ENCODE results near the gene TPR. TPM values are rescaled to one million over a fixed set of nuclear protein-coding genes. Genes with fewer than 3 reads are reported as not detected.

TPR gene
- total RNA-seq, 1 experiment from 2014 or later = 61.8 TPM

DNA sequence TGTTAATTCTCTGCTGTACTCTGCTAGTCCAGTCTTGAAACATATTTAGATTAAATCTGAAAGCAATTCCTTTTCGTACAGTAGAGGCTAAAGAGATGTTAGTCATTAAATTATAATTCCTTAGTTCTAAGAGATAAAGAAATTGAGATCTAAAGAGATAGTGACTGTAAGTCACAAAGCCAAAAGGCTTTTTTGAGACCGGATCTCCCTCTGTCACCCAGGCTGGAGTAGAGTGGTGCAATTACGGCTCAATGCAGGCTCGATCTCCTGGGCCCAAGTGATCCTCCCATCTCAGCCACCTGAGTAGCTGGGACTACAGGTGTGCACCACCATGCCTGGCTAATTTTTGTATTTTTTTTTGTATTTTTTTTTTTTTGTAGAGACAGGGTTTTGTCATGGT lies 64.7 kb downstream of the TPR start:
- H3K36me3 ChIP-seq = peaks cover 34% of the 10 kb centered on the region
- H3K27ac ChIP-seq = no peak overlapping the region
- H3K4me3 ChIP-seq = no peak overlapping the region
- no peak for DNase-seq (ENCODE audit: low read depth in 1 of 2, low spot score in 2 of 2)
- no peaks in the 10 kb centered on the region for H3K9me3 ChIP-seq (replicated peaks)
- no peaks in the 10 kb centered on the region for H3K27me3 ChIP-seq (replicated peaks)
- H3K4me1 ChIP-seq (replicated peaks) = no peaks in the 10 kb centered on the region

DNA sequence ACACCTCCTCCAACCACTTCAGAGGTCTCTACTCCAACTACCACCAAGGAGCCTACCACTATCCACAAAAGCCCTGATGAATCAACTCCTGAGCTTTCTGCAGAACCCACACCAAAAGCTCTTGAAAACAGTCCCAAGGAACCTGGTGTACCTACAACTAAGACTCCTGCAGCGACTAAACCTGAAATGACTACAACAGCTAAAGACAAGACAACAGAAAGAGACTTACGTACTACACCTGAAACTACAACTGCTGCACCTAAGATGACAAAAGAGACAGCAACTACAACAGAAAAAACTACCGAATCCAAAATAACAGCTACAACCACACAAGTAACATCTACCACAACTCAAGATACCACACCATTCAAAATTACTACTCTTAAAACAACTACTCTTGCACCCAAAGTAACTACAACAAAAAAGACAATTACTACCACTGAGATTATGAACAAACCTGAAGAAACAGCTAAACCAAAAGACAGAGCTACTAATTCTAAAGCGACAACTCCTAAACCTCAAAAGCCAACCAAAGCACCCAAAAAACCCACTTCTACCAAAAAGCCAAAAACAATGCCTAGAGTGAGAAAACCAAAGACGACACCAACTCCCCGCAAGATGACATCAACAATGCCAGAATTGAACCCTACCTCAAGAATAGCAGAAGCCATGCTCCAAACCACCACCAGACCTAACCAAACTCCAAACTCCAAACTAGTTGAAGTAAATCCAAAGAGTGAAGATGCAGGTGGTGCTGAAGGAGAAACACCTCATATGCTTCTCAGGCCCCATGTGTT lies 66.6 kb downstream of the TPR start:
- Histone ChIP-seq H3K4me1 (replicated peaks) (no peaks in the 10 kb centered on the region), H3K27me3 (replicated peaks) (no peaks in the 10 kb centered on the region), H3K27ac (no peak overlapping the region), H3K4me3 (no peak overlapping the region), H3K36me3 (peaks cover 23% of the 10 kb centered on the region), H3K9me3 (replicated peaks) (no peaks in the 10 kb centered on the region)
- DNase-seq (ENCODE audit: low read depth in 1 of 2, low spot score in 2 of 2) = no peak

DNA sequence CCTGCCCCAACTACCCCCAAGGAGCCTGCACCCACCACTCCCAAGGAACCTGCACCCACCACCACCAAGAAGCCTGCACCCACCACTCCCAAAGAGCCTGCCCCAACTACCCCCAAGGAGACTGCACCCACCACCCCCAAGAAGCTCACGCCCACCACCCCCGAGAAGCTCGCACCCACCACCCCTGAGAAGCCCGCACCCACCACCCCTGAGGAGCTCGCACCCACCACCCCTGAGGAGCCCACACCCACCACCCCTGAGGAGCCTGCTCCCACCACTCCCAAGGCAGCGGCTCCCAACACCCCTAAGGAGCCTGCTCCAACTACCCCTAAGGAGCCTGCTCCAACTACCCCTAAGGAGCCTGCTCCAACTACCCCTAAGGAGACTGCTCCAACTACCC lies 67.6 kb downstream of the TPR start:
- H3K4me3 ChIP-seq = no peak overlapping the region
- H3K36me3 ChIP-seq = peaks cover 13% of the 10 kb centered on the region
- no peaks in the 10 kb centered on the region for H3K9me3 ChIP-seq (replicated peaks)
- H3K27ac ChIP-seq = no peak overlapping the region
- DNase-seq (ENCODE audit: low read depth in 1 of 2, low spot score in 2 of 2) = no peak
- no peaks in the 10 kb centered on the region for H3K27me3 ChIP-seq (replicated peaks)
- H3K4me1 ChIP-seq (replicated peaks) = no peaks in the 10 kb centered on the region

DNA sequence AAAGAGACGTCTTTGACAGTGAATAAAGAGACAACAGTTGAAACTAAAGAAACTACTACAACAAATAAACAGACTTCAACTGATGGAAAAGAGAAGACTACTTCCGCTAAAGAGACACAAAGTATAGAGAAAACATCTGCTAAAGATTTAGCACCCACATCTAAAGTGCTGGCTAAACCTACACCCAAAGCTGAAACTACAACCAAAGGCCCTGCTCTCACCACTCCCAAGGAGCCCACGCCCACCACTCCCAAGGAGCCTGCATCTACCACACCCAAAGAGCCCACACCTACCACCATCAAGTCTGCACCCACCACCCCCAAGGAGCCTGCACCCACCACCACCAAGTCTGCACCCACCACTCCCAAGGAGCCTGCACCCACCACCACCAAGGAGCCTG lies 68.5 kb downstream of the TPR start:
- H3K4me3 ChIP-seq = no peak overlapping the region
- no peaks in the 10 kb centered on the region for H3K9me3 ChIP-seq (replicated peaks)
- no peaks in the 10 kb centered on the region for H3K27me3 ChIP-seq (replicated peaks)
- H3K36me3 ChIP-seq = peaks cover 7% of the 10 kb centered on the region
- H3K4me1 ChIP-seq (replicated peaks) = no peaks in the 10 kb centered on the region
- no peak for DNase-seq (ENCODE audit: low read depth in 1 of 2, low spot score in 2 of 2)
- no peak overlapping the region for H3K27ac ChIP-seq

DNA sequence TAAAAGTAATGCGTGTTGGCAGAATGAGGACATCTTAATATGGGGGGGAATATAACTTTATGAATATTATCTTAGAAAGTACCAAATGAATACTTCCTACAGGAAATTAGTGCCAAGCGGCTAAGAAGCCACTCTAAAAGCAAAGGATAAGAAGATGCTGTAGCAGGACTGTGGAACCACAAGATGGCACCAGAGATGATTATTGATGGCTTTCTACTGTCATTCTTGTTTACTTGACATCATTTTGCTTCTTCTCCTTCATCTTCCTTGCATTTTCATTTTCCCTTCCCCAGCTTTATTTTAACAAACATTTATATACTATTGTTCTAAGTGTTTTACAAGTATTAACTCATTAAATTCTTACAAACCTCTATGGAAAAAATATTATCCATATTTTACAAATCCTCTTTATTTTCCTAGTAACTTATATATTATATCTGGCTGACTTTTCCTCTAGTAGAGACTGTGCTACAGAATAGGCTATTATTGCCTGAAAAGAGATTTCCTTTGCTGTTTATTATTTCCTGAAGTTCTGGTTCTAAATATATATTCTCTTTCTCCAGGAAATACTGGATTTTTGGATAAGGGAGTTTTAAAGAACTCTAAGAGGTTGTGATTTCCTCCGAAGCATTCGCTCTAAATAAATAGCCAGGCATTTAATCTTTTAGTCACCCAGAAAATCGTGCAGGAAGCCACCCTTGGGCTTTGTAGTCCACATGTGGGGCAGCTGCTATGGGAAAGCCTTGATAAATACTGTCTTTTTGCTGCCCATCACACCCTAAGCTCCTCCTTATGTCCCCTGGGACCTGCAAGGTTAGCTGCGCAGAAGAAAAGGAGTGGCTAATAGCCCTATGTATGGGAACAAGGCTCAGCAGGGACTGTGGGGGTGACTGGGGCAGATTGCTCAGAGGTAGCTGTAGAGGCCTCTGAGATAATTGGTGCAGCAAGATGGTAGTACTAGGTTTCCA lies 69.8 kb downstream of the TPR start:
- Histone ChIP-seq H3K4me3 (no peak overlapping the region), H3K9me3 (replicated peaks) (no peaks in the 10 kb centered on the region), H3K27me3 (replicated peaks) (no peaks in the 10 kb centered on the region), H3K36me3 (no peaks in the 10 kb centered on the region), H3K4me1 (replicated peaks) (no peaks in the 10 kb centered on the region), H3K27ac (no peak overlapping the region)
- no peak for DNase-seq (ENCODE audit: low read depth in 1 of 2, low spot score in 2 of 2)

DNA sequence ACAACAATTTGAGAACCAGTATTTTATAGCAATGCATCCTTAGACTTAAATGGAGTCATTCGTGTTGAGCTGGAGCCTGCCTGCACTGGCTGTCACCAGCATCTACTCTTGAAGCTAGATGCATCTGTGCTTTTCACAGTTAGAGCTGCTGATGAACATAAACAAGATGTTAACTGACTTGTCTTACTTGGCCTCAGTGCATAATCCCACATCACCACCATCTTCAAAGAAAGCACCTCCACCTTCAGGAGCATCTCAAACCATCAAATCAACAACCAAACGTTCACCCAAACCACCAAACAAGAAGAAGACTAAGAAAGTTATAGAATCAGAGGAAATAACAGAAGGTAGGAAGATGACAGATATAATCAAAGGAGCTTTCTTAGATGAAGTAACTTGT lies 71.1 kb downstream of the TPR start:
- H3K9me3 ChIP-seq (replicated peaks) = no peaks in the 10 kb centered on the region
- no peaks in the 10 kb centered on the region for H3K4me1 ChIP-seq (replicated peaks)
- no peak overlapping the region for H3K27ac ChIP-seq

DNA sequence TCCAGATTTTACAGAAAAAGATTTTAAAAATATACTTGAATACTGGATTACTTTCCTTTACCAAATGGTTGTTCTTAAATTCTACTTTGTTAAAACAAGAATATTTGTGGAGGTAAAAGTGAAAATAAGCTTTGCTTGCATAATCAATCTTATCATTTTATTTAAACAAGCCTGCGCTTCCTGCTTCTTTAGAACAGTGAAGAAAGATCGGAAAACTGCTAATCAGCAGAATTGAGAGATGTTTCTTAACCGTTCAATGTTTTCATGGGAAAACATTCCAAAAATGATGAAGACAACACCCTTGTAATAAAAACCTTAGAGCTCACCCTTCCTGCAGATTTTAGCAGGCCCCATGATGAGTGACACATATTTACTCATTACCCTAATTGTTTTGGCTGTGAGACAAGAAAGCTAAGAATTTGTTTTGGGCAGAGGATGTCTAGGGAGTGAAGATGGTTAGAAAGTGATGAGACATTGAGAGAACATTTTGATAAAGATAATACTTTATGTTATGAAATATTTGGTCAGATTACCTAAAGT lies 72.6 kb downstream of the TPR start:
- Histone ChIP-seq H3K27ac (no peak overlapping the region), H3K27me3 (replicated peaks) (no peaks in the 10 kb centered on the region), H3K9me3 (replicated peaks) (no peaks in the 10 kb centered on the region), H3K4me1 (replicated peaks) (no peaks in the 10 kb centered on the region), H3K36me3 (no peaks in the 10 kb centered on the region), H3K4me3 (no peak overlapping the region)
- no peak for DNase-seq (ENCODE audit: low read depth in 1 of 2, low spot score in 2 of 2)

More for the DNA sequence above, 71.1 kb downstream of the TPR start:
- Histone ChIP-seq H3K4me3 (no peak overlapping the region), H3K27me3 (replicated peaks) (no peaks in the 10 kb centered on the region), H3K36me3 (no peaks in the 10 kb centered on the region)
- no peak for DNase-seq (ENCODE audit: low read depth in 1 of 2, low spot score in 2 of 2)

DNA sequence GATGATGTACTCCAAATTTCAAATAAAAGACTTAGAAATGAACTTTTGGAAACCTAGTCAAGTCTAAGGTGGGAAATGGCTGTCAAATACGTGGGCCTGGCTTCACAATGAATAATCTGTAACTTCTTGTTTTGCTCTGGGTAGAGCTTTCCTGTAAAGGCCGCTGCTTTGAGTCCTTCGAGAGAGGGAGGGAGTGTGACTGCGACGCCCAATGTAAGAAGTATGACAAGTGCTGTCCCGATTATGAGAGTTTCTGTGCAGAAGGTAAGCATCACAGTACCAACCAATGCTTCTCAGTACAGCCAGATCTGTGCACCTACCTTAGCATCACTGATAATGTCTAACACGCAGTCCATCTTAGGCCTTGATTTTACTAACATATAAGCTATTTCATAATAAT lies 73.6 kb downstream of the TPR start:
- Histone ChIP-seq H3K9me3 (replicated peaks) (no peaks in the 10 kb centered on the region), H3K4me3 (no peak overlapping the region), H3K36me3 (no peaks in the 10 kb centered on the region), H3K27me3 (replicated peaks) (no peaks in the 10 kb centered on the region), H3K27ac (no peak overlapping the region), H3K4me1 (replicated peaks) (no peaks in the 10 kb centered on the region)
- no peak for DNase-seq (ENCODE audit: low read depth in 1 of 2, low spot score in 2 of 2)

DNA sequence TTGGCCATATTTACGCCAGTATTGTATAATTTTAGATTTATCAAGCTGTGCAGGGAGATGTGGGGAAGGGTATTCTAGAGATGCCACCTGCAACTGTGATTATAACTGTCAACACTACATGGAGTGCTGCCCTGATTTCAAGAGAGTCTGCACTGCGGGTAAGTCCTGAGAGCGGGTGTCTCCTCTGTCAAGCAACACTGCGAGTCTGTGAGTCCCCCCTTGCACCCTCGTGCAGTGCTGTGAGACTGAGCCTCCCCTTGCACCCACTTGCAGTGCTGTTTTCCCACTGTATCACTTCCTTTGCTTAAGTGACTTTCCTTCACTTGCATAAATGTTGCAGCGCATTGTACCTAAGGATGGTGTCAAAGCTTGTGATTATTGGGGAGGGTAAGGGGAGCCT lies 75.0 kb downstream of the TPR start:
- H3K4me3 ChIP-seq = no peak overlapping the region
- no peaks in the 10 kb centered on the region for H3K9me3 ChIP-seq (replicated peaks)
- DNase-seq (ENCODE audit: low read depth in 1 of 2, low spot score in 2 of 2) = no peak
- H3K27me3 ChIP-seq (replicated peaks) = no peaks in the 10 kb centered on the region
- no peaks in the 10 kb centered on the region for H3K4me1 ChIP-seq (replicated peaks)
- H3K27ac ChIP-seq = no peak overlapping the region
- no peaks in the 10 kb centered on the region for H3K36me3 ChIP-seq

DNA sequence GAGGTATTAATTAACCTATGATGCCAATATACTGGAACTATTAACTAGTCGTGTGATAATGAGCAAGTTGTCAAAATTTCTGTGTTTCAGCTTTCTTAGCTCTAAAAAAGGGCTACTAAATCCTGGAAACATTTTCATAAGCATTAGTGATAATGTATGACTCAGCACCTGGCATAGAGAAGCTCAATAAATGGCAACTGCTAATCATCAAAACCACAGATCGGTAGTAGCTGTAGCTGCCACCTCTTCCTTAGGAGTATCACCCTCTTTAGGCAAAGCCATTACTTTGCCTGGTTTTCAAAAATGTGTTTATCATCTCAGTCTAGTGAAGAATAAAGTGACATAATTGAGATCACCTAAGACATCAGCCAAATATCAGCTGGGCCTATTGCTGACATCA lies 75.5 kb downstream of the TPR start:
- Histone ChIP-seq H3K36me3 (no peaks in the 10 kb centered on the region), H3K4me1 (replicated peaks) (no peaks in the 10 kb centered on the region), H3K4me3 (no peak overlapping the region), H3K9me3 (replicated peaks) (no peaks in the 10 kb centered on the region), H3K27ac (no peak overlapping the region), H3K27me3 (replicated peaks) (no peaks in the 10 kb centered on the region)
- no peak for DNase-seq (ENCODE audit: low read depth in 1 of 2, low spot score in 2 of 2)

DNA sequence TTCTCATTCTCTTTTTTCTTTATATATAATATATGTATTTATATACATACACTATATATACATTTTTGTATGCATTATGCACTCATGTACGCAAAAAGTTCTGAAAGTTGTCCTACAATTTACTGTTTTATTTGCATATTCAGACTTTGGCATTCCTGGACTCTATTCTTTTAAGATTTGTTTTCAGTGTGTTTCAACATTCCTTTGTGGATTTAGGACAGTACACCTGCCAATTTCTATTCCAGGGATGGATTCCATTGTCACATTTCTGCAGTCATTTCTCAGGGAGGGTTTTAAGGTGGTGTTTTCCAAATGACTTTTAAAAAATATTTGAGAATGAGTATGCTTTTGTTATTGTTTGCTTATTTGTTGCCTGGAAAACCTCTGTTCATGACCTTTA lies 76.2 kb downstream of the TPR start:
- no peak for DNase-seq (ENCODE audit: low read depth in 1 of 2, low spot score in 2 of 2)
- H3K27me3 ChIP-seq (replicated peaks) = 0 out of 2 replicates have a peak, but pooled peaks cover 3% of the 10 kb centered on the region
- no peak overlapping the region for H3K27ac ChIP-seq
- H3K9me3 ChIP-seq (replicated peaks) = no peaks in the 10 kb centered on the region
- no peaks in the 10 kb centered on the region for H3K36me3 ChIP-seq
- no peaks in the 10 kb centered on the region for H3K4me1 ChIP-seq (replicated peaks)
- H3K4me3 ChIP-seq = no peak overlapping the region

DNA sequence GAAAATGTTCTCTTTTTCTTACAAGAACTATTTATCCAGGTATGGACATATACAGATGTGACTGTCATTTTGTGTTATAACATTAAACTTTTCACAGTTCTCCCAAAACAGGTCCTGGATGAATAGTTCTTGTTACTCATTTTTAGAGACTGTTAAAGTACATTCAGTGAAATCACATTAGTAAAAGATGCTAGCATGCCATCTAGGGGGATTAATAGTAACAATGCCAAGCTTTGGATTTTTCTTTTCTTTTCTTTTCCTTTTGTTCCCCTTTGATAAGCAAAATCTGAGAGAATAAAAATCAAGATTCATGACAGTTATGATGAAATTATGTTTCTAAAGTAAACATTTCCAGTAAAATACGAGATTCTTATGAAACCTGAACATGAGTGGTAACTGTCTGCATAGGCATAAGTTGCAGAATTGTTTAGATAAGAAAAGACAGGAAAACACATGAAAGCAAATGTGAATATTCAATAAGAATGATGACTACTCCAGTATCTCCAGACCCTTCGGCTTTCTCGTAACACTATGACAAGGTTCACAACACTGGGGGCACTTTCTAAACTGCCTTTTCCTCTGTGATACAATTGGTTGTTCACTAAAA lies 77.5 kb downstream of the TPR start:
- H3K27me3 ChIP-seq (replicated peaks) = 0 out of 2 replicates have a peak, but pooled peaks cover 3% of the 10 kb centered on the region
- H3K4me1 ChIP-seq (replicated peaks) = no peaks in the 10 kb centered on the region
- DNase-seq (ENCODE audit: low read depth in 1 of 2, low spot score in 2 of 2) = no peak
- H3K9me3 ChIP-seq (replicated peaks) = no peaks in the 10 kb centered on the region
- no peak overlapping the region for H3K4me3 ChIP-seq
- no peak overlapping the region for H3K27ac ChIP-seq
- H3K36me3 ChIP-seq = no peaks in the 10 kb centered on the region

DNA sequence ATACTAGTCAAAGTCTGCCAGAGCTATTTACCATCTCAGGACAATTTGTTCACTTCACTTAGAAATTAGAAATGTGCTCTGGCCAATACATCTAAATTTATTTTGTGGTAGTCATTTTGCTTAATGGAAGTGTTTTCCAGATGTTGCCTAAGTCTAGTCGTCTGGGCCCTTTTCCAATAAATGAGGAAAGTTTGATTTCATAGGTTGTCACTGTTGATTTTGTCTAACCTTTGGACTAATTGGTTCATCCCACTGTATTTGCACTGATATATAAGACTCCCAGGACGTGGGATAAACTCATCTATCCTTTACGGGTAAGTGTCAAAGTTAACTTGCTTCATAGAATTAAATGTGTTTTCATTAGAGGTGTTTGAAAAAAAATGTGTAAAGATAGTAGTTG lies 79.1 kb downstream of the TPR start, which contains the start of gene PRG4:
Gene PRG4, plus strand, starts transcription at position 300 of the 400 bp plus-strand sequence.
- no peak for DNase-seq (ENCODE audit: low read depth in 1 of 2, low spot score in 2 of 2)
- H3K4me3 ChIP-seq = no peak within 1 kb of the TSS

More for the DNA sequence above, 79.1 kb downstream of the TPR start, which contains the start of gene PRG4:
- H3K4me1 ChIP-seq (replicated peaks) = no peaks in the 10 kb centered on the region
- H3K27me3 ChIP-seq (replicated peaks) = 0 out of 2 replicates have a peak, but pooled peaks cover 3% of the 10 kb centered on the region
- H3K9me3 ChIP-seq (replicated peaks) = no peaks in the 10 kb centered on the region
- H3K36me3 ChIP-seq = no peaks in the 10 kb centered on the region
- no peak within 1 kb of the TSS for H3K27ac ChIP-seq
